ENCODE measurements around the gene DYNC1I2.

GRCh38 chr2:171719660-171720059, 32.4 kb downstream of the DYNC1I2 start:
- no peak for TF ChIP-seq CTCF (conservative IDR thresholded peaks at IDR 0.05; ENCODE audit: low read depth, low read length)
- TF ChIP-seq POLR2A (IDR thresholded peaks at IDR 0.05; ENCODE audit: low read depth, low read length), result no peak
